Activated CD4-positive, alpha-beta T cell treated with anti-CD3 and anti-CD28 coated beads, Interleukin-10, Interleukin-2, amounts not matched to agents 100 ng/mL and 50 ng/mL, durations not matched to agents 16 hours and 8 hours (primary cell): ENCODE results near the gene PTX4.
"Not testable (repeated sequence)": the region's sequence is repeated elsewhere in the genome, so short reads cannot be mapped to it uniquely, and the experiment has no call there.

Experiments used
- DNase-seq: peaks from one replicate; pipeline ENCODE4 v3.0.0-alpha.2; 2020

The PTX4 gene

DNA sequence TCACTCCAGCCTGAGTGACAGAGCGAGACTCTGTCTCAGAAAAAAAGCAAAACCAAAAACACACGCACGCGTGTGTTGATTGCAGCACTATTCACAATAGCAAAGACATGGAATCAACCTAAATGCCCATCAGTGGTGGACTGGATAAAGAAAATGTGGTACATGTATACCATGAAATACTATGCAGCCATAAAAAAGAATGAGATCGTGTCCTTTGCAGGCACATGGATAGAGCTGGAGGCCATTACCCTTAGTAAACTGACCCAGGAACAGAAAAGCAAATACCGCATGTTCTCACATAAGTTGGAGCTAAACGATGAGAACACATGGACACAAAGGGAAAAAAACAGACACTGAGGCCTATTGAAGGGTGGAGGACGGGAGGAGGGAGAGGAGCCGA, 9.8 kb downstream of the PTX4 start:
- not testable (repeated sequence) for DNase-seq

DNA sequence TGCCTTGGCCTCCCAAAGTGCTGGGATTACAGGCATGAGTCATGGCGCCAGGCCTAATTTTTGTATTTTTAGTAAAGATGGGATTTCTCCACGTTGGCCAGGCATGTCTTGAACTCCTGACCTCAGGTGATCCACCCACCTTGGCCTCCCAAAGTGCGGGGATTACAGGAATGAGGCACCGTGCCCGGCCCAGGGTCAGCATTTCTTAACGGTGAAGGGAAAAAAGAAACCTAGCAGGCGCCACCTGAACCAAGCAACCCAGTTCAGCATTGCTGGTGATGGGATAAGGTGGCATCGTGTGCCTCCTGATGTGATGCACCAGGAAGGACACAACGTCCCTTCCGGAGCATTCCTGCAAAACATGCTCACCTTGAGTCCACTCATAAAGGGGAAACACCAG, 11.7 kb downstream of the PTX4 start:
- DNase-seq: no peak

DNA sequence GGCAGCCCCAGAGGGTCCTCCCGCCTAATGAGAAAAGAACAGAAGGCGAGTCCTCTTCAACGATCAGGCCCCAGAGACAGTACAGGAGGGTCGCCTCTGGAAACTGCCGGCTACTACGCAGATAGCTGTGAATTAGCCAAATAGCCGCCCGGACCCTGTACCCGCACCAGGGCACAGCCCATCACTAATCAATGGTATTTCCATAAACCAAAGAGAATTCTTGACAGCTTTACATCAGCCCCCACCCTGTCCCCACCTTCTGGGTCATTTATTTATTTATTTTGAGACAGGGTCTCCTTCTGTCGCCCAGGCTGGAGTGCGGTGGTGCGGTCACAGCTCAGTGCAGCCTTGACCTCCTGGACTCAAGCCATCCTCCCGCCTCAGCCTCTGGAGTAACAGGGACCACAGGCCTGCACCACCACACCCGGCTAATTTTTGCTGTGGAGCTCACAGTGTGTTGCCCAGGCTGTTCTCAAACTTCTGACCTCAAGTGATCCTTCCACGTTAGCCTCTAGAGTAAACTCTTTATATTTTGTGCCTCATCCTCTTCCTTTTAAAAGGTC, 13.1 kb downstream of the PTX4 start:
- DNase-seq: no peak

DNA sequence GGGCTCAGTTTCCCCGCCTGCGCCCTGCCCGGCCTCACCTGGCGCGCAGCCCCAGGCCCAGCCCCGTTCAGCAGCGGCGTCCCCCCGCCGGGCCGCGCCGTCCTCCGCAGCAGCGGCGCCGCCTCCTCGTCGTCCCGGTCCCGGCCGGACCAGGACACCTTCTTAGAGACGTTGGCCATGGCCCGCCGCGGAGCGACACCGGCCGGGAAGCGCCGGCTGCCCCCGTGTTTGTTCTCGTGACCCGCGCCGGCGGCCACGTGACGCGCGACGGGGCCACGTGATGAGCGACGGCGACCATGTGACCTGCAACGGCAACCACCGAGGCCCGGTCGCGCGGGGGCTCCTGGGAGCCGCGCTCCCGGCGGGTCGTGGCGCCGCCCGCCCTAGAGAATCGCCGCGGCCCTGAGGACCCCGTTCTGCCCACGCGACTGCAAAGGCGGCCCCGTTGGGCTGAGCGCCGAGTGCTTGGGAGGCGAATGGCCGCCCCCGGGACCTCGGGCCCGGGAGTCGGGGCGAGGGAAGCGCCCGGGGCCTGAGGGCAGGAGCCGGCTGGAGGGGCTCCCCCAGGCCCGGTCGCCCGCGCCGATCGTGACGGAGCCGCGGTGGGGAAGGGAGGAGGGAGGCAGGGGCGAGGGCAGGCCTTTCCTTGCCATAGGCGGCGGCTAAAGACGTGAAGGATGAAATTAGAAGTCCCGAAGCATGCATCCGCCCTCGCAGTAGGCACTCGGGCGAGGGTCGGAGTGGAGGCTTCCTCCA, 13.8 kb downstream of the PTX4 start, which contains the start of gene CLCN7:
Gene CLCN7 (minus strand): TSS at position 233 of the 756 bp plus-strand sequence. CDS start 54 bp downstream, at position 179.
- peak; percentile 93 for DNase-seq

DNA sequence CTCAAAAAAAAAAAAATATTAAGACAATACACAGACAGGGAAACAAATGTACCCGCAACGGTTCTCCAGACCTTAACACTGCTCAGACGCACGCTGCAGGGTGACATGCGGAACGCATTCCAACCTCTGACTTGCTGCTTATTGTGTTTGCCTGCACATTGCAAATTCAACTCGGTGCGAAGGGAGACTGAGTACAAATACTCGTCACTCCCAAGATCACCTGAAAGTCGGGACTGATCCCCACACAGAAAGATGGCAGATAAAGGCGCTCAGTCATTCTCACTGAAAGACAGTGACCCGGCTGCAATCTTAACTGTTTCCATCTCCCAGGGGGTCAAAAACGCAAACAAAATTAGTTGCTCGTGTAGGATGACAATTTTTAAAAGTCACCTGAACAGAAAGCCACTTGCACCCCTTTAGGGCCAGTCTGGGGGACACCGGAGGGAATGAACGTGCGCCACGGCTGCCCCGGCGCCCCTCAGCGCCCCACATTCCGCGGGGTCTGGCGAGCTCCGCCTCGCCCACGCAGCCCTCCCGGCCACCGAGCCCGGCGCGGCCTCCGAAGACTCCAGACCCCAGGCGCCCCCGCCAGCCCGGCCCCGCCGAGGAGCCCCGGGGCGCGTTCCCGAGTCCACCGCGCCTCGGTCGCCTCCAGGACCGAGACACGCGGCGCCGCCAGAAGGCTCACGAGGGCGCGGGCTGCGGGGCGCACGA, 14.5 kb downstream of the PTX4 start:
- DNase-seq: no peak

DNA sequence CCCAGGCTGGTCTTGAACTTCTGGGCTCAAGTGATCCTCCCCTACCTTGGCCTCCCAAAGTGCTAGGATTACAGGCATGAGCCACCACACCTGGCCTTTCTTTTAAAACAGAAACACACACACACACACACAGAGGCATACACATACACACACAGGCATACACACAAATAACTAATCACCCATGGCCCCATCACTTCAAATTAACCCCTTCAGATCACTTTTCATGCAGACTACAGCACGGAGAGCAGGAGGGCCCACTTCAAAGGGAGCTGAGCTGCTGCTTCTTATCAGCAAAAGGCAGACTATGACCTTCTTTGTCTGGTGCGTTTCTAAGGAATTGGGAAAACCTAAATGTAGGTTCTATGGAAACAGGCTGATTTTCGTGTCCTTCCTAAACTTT, 15.8 kb downstream of the PTX4 start:
- no peak for DNase-seq

DNA sequence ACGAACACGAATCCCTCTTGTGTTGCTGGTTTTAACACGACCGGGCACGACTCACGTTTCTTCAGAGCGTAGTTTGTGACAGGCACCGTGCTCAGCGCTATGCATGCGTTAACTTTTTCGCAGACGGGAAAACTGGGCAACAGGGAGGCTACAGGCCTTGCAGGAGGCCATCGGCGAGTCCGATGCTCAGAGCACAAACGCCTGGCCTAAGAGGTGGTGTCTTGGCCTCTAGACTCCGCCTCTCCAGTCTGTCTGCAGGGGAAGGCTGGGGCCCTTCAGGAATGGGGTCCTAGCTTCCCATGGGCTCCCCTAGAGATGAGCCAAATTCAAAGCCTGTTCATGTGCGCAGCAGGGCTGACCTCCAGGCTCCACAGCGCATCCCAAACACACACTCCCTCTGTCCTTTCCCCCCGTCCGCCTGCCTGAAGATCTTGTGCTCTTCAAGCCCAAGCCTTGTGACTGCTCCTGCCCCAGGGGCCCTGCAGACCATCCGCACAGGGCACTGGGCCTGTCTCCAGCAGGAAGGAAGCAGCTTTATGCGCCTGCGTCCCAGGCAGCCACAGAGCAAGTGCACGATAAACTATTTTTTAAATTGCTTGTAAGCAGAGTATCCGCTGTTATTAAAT, 17.1 kb downstream of the PTX4 start:
- DNase-seq: no peak

DNA sequence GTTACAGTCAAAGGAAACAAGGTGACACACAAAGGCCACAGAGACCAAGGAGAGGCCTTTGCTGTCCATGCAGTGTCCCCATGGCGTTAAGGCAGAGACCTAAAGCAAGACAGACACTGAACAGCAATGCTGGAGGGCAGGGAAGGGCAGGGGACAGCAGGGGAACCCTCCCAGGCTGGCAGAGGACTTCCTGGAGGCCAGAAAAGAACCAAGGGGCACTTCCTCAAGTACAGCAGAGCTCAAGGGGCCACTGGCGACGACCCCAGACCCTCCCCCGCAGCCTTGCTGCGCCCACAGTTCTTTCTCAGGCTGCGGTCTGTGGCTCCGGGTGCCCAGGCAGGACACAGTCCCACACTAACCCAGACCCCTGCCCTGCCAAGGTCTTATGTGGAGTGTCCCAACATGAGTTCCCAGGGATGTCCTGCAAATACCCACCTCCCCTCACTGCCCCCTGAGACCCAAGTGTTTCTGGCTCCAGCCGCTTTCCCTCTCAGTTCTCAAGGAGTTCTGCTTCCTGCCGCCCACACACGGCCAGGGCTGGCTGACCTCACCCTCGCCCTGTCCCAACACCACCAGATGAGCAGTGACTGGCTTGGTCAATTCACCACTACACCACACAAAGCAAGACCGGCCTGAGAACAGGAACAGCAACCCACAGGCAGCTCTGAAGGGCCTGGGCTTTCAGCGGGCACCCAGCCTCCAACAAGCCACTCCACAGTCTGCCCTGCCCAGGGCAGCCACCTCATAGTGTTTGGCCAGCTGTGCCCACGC, 18.1 kb downstream of the PTX4 start:
- no peak for DNase-seq

DNA sequence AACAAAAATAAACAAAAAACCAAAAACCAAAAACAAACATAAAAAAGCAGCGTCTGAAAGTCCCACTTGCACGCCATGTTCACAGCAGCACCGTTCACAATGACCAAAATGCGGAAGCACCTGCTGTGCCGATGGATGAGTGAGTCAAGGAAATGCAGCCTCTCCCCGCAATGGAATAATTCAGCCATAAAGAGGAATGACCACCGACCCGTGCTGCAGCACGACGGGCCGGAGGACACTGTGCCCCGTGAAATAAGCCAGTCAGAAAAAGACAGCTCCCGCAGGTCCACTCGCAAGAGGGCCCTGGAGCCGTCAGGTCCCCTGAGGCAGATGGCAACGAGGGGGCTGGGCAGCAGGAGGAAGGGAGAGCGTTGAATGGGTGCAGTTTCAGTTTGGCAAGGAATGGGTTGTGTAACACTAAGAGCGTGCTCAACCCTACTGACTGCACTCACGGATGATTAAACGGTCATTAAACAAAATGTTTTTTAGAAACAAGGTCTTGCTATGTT, 19.0 kb downstream of the PTX4 start:
- no peak for DNase-seq

DNA sequence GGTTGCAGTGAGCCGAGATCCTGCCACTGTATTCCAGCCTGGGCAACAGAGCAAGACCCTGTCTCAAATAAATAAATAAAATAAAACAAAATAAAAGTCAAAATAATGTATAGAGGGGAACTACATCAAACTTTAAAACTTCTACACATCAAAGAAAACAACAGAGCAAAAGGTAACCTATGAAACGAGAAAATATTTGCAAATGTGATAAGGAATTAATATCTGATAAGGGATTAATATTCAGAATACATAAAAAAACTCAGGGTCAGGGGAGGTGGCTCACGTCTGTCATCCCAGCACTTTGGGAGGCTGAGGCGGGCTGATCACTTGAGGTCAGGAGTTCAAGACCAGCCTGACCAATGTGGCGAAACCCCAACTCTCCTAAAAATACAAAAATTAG, 19.6 kb downstream of the PTX4 start:
- not testable (repeated sequence) for DNase-seq

DNA sequence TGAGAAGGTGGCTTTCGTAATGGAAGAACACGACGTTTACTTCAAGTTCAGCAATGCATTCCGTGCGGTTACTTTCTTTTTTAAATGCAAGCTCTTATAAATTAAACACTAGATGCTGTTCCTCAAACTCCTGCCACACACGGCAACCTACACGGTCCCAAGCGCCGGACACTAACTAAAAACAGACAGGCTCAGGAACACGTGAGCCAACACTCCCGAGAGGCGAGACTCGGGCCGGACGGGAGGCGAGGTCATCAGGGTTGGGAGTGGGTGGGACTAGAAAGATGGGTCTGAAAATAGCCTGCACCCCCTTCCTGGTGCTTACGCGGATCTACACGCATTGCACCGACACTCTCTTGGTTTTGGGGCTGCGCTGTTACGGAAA, 20.3 kb downstream of the PTX4 start:
- DNase-seq: no peak

DNA sequence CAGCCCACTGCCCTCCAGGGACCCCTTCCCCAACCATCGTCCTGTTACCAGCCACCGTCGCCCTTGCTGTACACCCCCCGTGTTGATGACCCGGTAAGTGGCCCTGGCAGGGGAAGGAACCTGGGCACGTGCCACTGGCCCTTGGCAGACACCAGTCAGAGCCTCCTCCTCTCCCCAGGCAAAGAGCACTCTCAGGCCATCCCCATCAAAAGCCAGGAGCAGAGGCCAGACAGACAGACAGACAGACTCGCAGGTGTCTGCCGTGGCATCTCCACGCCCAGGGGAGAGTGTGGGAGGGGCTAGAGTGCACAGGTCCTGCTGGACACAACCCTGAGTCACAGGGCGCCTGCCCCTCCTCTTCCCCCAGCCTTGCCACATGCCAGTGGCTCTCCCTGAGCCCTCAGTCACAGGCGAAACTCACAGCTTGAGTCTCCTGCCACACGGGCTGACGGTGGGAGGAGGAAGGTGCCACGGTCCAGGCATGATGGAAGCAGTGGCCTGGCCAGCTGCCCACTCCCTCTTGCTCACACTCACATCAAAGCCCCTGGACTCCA, 21.7 kb downstream of the PTX4 start:
- no peak for DNase-seq

DNA sequence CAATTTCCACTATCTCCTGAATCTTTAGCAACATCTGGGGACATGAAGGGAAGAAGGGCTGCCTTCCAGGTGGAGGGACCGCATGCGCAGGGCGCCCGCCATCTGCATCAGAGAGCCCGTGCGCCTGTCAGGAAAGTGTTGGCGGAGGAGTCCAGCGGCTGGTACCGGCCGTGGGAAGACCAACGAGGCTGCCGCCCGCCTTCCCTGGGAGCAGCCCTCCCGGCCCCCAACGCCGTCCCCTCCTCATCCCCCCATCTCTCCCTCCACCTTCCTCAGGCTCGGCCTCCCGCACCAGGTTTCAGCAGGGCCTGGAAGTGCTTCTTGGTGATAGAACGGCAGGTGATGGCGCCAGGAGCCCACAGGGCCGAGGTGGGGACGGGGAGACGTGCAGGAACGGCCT, 22.7 kb downstream of the PTX4 start:
- no peak for DNase-seq

DNA sequence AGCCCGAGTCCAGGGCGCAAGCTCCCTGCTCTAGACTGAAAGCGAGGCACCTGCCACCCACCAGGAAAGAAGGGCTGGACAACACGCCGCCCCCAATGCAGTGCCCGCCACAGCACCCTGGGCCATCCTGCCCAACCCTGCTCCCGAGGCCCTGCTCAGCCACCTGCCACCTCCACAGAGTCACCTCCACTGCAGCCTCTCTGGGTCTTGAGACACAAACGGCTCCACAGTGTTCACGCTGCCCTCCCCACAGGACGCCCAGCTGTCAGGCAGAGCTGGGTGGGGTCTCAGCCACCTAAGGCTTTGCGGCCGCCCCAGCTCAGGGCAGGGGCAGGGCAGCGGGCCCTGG, 23.2 kb downstream of the PTX4 start:
- no peak for DNase-seq

DNA sequence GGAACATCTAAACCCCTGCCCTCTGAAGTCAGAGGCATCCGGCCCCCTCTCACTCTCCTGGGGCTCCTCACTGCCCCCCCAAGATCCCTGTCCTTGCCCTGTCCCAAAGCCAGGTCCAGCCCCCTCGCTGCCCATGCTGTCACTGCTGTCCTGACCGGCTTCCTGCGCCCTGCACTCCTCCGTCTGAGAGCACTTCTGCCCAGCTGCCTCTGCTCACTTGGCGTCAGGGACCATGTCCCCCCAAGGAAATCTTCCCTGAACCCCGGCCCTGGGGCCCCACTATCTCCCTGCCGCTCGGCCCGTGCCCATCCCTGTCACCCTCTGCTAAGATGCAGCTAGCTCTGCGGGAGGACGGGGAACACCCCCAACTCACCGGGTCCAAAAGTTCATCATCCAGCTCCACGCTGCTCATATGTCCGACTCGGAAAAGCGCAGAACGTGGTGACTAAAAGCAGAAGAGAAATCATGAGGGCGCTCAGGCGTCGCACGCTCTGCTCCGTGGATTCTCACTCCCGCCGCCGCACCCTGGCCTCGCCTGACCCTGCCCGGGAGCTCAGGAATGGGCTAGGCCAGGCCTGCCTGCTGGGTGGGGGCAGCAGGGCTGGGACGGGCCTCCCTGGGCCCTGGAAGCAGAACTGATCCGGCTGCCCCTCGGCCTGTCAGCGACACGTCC, 23.7 kb downstream of the PTX4 start:
- DNase-seq: no peak

DNA sequence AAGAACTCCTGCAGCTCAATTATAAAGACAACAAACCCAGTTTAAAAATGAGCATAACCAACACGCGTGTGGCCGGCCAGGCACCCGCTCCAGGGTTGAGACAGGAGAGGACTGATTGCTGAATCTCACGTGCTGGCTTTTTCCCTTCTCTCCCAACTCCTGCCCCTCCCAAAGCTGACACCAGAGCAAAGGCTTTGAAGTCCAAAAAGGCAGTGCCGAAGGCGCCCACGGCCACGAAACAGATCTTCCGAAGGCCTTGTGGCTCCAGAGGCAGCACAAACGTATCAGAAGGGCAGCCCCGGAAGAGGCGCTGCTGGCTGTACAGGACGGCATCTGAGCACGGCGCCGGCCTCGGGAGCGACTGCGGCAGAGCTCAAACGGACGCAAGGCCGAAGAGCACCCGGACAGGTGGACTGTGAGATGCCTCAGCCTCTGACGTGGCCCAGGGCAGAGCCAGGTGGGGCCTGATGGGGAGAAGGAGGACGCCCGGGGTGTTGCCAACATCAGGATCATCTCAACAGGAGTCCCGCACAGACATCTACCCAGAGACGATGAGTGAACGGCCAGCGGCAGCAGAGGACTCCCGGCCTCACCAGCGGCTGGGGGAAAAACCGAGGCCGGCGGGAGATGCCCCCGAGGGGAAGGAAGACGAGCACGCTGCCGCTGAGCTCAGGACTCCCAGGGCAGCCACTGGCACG, 24.4 kb downstream of the PTX4 start:
- no peak for DNase-seq

DNA sequence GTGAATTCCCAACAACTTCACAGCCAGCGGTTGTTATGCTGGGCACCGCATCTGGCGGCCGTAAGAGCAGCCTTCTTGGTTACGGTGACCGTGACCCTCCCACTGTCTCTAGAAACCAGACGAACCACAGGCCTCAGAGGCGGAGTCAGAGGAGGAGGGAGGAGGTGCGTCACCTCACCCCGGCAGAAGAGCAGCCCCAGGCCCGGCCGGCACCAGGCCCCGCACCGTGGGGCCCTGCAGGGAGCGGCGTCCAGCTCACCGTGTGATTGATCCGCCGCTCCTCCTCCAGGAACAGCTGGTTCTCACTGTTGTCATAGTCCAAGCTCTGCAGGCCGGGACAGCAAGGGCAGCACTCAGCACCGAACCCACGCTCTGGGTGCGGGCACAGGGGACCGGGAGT, 27.6 kb downstream of the PTX4 start:
- no peak for DNase-seq

DNA sequence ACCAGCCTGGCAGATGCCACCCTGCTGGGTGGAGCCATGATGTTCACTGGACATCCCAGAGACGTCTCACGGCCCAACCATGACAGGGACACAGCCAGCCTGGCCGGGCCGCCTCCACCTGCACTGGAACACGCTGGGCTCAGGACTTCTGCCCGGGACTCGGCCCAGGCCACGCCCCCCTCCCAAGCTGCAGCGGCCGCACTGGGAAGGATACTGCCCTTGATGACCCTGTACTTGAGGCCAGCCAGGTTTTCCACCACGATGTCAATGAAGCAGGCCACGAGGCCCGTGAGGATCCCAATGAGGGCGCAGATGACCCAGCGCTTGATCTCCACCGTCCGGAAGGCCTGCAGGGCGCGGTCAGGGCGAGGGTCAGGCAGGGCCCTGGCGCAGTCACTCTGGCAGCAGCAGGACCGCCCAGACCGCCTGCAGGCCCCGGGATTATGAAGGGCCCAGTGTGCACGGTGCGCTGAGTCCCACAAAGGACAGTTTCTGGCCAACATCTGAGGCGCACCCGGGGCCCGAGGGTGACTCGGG, 28.1 kb downstream of the PTX4 start:
- no peak for DNase-seq

DNA sequence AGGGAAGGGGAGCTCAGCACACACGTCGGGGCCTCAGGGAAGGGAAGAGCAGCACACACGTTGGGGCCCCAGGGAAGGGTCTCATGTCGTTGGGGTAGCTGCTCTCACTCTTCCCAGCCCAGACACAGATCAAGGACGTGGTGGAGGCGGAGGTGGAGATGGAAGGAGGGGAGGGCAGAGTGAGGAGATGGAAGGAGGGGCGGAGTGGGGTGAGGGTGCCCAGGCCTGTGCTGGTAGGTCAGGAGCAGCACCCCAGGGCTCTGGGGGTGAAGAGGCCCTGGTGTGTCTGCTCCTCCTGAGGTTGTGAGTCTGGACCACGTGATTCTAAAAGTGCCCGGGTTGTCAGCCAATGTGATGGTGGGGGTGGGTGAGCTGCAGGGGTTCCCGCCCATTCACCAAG, 28.8 kb downstream of the PTX4 start:
- DNase-seq: no peak

DNA sequence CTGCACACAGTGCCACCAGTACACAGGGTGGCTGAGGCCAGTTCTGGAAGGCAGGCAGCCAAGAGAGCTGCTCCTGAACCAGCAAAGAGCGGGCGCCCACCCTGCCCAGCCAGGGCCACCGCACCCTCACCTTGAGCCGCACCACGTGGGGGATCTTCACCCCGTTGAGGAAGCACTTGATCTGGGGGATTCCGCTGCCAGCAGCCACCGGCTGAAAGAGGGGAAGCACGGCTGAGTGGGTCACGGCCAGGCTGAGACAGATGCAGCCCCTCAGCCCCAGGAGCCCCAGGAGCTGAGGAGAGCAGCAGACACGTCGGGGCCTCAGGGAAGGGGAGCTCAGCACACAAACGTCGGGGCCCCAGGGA, 29.8 kb downstream of the PTX4 start:
- DNase-seq: no peak

DNA sequence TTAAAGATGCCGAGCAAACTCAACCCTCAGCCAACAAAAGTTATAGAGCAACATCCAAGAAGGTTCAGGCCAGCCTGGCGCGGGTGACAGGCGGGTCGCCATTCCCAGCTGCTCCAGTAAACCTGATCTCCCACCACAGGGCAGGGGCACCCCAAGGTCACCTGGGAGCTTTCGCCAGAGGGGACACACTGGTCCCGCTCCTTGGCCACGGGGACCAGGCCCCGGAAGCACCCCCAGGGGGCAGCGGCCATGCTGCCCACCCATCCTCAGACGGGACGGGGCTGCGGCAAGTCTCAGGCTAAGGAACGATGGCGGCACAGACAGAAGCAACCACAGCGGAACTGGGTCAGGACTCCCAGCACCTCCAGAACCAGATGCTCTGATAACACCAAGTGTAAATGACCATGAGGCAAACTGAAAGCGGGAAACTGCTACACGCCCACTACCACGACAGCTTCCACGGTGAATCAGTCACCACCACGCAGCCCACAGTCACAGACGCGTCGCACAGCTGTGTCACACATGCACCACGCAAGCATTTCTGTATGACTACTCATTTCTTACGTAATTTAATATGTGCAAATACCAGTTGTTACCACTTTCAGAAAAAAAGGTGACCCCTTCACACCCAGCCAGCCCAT, 30.3 kb downstream of the PTX4 start:
- DNase-seq: peak; percentile 34
